CD14-positive monocyte (primary cell): ENCODE results near the gene MOXD1. TPM values are rescaled to one million over a fixed set of nuclear protein-coding genes. Genes with fewer than 3 reads are reported as not detected.

Experiments used
- DNase-seq, 3 donors: peaks; one replicate each; pipeline ENCODE4 v3.0.0-alpha.2; 2011 to 2022
- H2AFZ ChIP-seq: 2 replicates; pipeline ENCODE4 v1.6.0; 2012; ENCODE audit warnings: mild to moderate bottlenecking, low read depth, low read length, inconsistent platforms; ENCODE audit not compliant: insufficient read depth, poor library complexity, severe bottlenecking
- H3K27ac ChIP-seq, 2 donors: 1 replicate in 1 of 2; 2 replicates in 1 of 2; pipeline ENCODE4 v1.5.1; 2012 to 2013; ENCODE audit warnings: low read length in 2 of 2, control low read depth in 1 of 2, inconsistent platforms in 1 of 2, low read depth in 1 of 2, mild to moderate bottlenecking in 1 of 2
- H3K27me3 ChIP-seq, 2 donors: one replicate each; pipeline versions ENCODE4 v1.6.0 to v1.6.1; 2011 to 2013; ENCODE audit warnings: low read length in 2 of 2; ENCODE audit not compliant: control insufficient read depth in 2 of 2, insufficient read depth in 2 of 2
- H3K36me3 ChIP-seq, 2 donors: replicated peaks in 1 of 2; 1 replicate in 1 of 2; 2 replicates in 1 of 2; pipeline versions ENCODE4 v1.5.1 to v1.6.1; 2012 to 2013; ENCODE audit warnings: low read length in 2 of 2, control low read depth in 1 of 2, inconsistent platforms in 1 of 2, mild to moderate bottlenecking in 1 of 2; ENCODE audit not compliant: insufficient read depth in 2 of 2, control insufficient read depth in 1 of 2
- H3K4me1 ChIP-seq, 2 donors: 1 replicate in 1 of 2; 2 replicates in 1 of 2; pipeline versions ENCODE4 v1.5.1 to v1.6.1; 2012 to 2013; ENCODE audit warnings: low read length in 2 of 2, control low read depth in 1 of 2, inconsistent platforms in 1 of 2, mild to moderate bottlenecking in 1 of 2, moderate library complexity in 1 of 2; ENCODE audit not compliant: insufficient read depth in 2 of 2, control insufficient read depth in 1 of 2
- H3K4me2 ChIP-seq: replicated peaks from 2 replicates; pipeline ENCODE3; 2012; ENCODE audit warnings: low read length, moderate library complexity, mild to moderate bottlenecking; ENCODE audit not compliant: poor library complexity, severe bottlenecking; ENCODE audit errors: extremely low read depth
- H3K4me3 ChIP-seq, 3 experiments: fragments of 200-600 bp in 1 of 3; sonication (generic) in 1 of 3; replicated peaks in 1 of 3; 1 replicate in 2 of 3; 2 replicates in 1 of 3; pipeline ENCODE4 v1.5.1; 2011 to 2013; ENCODE audit warnings: low read length in 3 of 3, mild to moderate bottlenecking in 3 of 3, control low read depth in 2 of 3, low read depth in 2 of 3, inconsistent platforms in 1 of 3, moderate library complexity in 1 of 3
- H3K79me2 ChIP-seq: 2 replicates; pipeline ENCODE4 v1.6.0; 2012; ENCODE audit warnings: mild to moderate bottlenecking, control low read depth, inconsistent platforms, low read length, moderate library complexity; ENCODE audit not compliant: insufficient read depth
- H3K9ac ChIP-seq: 2 replicates; pipeline ENCODE4 v1.6.0; 2017; ENCODE audit warnings: low read length, mild to moderate bottlenecking; ENCODE audit not compliant: insufficient read depth, poor library complexity, severe bottlenecking
- H3K9me3 ChIP-seq, 2 donors: replicated peaks in 1 of 2; 1 replicate in 1 of 2; 2 replicates in 1 of 2; pipeline versions ENCODE4 v1.5.1 to v1.6.1; 2012 to 2013; ENCODE audit warnings: low read length in 2 of 2, control low read depth in 1 of 2; ENCODE audit not compliant: control insufficient read depth in 1 of 2, insufficient read depth in 1 of 2
- H4K20me1 ChIP-seq: 2 replicates; pipeline ENCODE4 v1.6.0; 2012; ENCODE audit warnings: mild to moderate bottlenecking, low read length, control low read depth, moderate library complexity; ENCODE audit not compliant: insufficient read depth
- H3K27ac Mint-ChIP-seq, 7 donors: one replicate each; pipeline ENCODE4 v1.8.0; 2020; ENCODE audit warnings: mild to moderate bottlenecking in 7 of 7, mixed read lengths in 7 of 7, moderate library complexity in 6 of 7, inconsistent platforms in 2 of 7
- H3K27me3 Mint-ChIP-seq, 3 donors: one replicate each; pipeline ENCODE4 v1.8.0; 2021 to 2022; ENCODE audit warnings: low read depth in 3 of 3, mild to moderate bottlenecking in 3 of 3, mixed read lengths in 3 of 3, moderate library complexity in 3 of 3, inconsistent platforms in 1 of 3
- H3K36me3 Mint-ChIP-seq, 2 donors: one replicate each; pipeline ENCODE4 v1.8.0; 2020; ENCODE audit warnings: mixed read lengths in 2 of 2, inconsistent platforms in 1 of 2, mild to moderate bottlenecking in 1 of 2
- H3K4me1 Mint-ChIP-seq: one replicate; pipeline ENCODE4 v1.8.0; 2020; ENCODE audit warnings: mild to moderate bottlenecking, mixed read lengths
- H3K4me3 Mint-ChIP-seq, 2 donors: one replicate each; pipeline ENCODE4 v1.8.0; 2020; ENCODE audit warnings: mild to moderate bottlenecking in 2 of 2, mixed read lengths in 2 of 2, moderate library complexity in 1 of 2
- H3K9me3 Mint-ChIP-seq, 7 donors: one replicate each; pipeline ENCODE4 v1.8.0; 2020 to 2022; ENCODE audit warnings: mixed read lengths in 7 of 7, mild to moderate bottlenecking in 6 of 7, moderate library complexity in 6 of 7, inconsistent platforms in 2 of 7
- WGBS: methylation state at CpG from one replicate; pipeline ENCODE4 v1.1.5; 2013; ENCODE audit warnings: missing lambda C conversion rate; ENCODE audit not compliant: insufficient coverage; 5-methylcytosine and 5-hydroxymethylcytosine counted together
- intact Hi-C, 2 donors: fragments of 100-400 bp; cut with micrococcal nuclease; formaldehyde crosslinking; loops; one replicate each; pipeline versions ENCODE4 v1.15.0 to v1.15.1; 2023
- polyA plus RNA-seq, 3 donors: library from polyadenylated mRNA; depleted of rRNA in 1 of 3; unstranded in 2 of 3; stranded (reverse) in 1 of 3; fragments of 300-500 nt in 2 of 3; fragments of >200 nt in 1 of 3; fragmentation: Illumina TruSeq in 2 of 3; gene quantifications; 1 replicate in 2 of 3; 2 replicates in 1 of 3; pipeline ENCODE4 v1.2.3, GENCODE V29; 2012 to 2021
- TF ChIP-seq, protein P1 (sequence below): fragments of 200-600 bp; IDR thresholded peaks from one replicate; pipeline ENCODE4 v1.8.0; 2022; ENCODE audit warnings: antibody characterized with exemption, mild to moderate bottlenecking

The MOXD1 gene
- polyA plus RNA-seq, 3 donors = not detected

DNA sequence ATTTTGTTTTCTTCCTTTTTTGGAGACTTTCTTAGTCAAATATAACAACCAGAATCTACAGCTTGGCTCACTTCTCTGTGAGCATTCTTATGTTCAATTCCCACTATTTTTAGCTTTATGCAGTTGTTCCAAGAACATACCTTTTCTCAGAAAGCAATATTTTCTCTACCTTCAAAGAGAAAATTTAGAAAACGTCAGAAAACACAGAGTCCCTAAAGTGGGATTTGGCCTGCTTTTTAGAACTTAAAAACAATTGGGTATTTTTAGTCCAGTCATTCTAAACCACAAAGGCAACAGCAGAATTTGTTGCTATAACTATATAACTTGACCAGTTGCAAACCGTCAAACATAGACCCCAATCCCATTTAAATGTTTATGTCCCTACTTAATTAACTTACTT is 133.1 kb downstream of the MOXD1 start:
- Histone ChIP-seq H3K27me3 (no peaks in the 10 kb centered on the region), H4K20me1 (no peaks in the 10 kb centered on the region), H3K27ac (no peak overlapping the region), H3K79me2 (no peaks in the 10 kb centered on the region), H2AFZ (no peak overlapping the region), H3K4me3 (no peak overlapping the region), H3K36me3 (no peaks in the 10 kb centered on the region), H3K4me2 (no peak overlapping the region), H3K4me1 (no peaks in the 10 kb centered on the region), H3K9ac (no peak overlapping the region), H3K9me3 (no peaks in the 10 kb centered on the region)
- DNase-seq = no peak
- no CpG with 5 or more reads among the region's 2 CpGs for WGBS
- peaks cover 0 to 1% (median under 1%) of the 10 kb centered on the region in 3 donors for H3K27me3 Mint-ChIP-seq
- intact Hi-C loops = no loop called here
- no peaks in the 10 kb centered on the region for H3K4me1 Mint-ChIP-seq
- H3K27ac Mint-ChIP-seq = no peak overlapping the region
- H3K36me3 Mint-ChIP-seq = no peaks in the 10 kb centered on the region
- H3K9me3 Mint-ChIP-seq = peaks cover 0 to 4% (median 0%) of the 10 kb centered on the region in 7 donors
- no peak overlapping the region for H3K4me3 Mint-ChIP-seq
- TF ChIP-seq, protein P1, sequence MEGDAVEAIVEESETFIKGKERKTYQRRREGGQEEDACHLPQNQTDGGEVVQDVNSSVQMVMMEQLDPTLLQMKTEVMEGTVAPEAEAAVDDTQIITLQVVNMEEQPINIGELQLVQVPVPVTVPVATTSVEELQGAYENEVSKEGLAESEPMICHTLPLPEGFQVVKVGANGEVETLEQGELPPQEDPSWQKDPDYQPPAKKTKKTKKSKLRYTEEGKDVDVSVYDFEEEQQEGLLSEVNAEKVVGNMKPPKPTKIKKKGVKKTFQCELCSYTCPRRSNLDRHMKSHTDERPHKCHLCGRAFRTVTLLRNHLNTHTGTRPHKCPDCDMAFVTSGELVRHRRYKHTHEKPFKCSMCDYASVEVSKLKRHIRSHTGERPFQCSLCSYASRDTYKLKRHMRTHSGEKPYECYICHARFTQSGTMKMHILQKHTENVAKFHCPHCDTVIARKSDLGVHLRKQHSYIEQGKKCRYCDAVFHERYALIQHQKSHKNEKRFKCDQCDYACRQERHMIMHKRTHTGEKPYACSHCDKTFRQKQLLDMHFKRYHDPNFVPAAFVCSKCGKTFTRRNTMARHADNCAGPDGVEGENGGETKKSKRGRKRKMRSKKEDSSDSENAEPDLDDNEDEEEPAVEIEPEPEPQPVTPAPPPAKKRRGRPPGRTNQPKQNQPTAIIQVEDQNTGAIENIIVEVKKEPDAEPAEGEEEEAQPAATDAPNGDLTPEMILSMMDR = no peak

DNA sequence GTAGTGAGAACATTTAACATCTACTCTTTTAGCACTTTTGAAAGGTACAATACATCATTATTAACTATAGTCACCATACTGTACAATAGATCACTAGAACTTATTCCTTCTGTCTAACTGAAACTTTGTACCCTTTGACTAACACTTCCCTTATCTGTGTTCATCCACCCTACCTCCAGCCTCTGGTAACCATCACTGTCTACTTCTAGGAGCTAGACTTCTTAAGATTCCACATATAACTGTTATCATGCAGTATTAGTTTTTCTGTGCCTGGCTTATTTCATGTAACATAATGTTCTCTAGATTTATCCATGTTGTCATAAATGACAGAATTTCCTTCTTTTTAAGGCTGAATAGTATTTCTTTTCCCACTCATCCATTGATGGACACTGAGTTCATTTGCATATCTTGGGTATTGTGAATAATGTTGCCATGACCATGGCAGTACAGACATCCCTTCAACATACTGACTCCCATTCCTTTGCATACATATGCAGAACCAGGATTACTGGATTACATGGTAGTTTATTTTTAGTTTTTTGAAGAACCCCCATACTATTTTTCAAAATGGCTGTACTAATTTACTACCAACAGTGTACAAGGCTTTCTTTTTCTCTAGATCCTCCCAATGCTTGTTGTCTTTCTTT is 135.7 kb downstream of the MOXD1 start:
- no peaks in the 10 kb centered on the region for H3K36me3 Mint-ChIP-seq
- intact Hi-C loops = no loop called here

More for the DNA sequence above, 135.7 kb downstream of the MOXD1 start:
- no peaks in the 10 kb centered on the region for H3K4me1 ChIP-seq
- H3K4me3 Mint-ChIP-seq = no peak overlapping the region
- no peak overlapping the region for H3K27ac ChIP-seq
- H3K9ac ChIP-seq = no peak overlapping the region
- TF ChIP-seq, protein P1 = no peak
- peaks cover 0 to 4% (median 0%) of the 10 kb centered on the region in 3 donors for H3K27me3 Mint-ChIP-seq
- H3K27ac Mint-ChIP-seq = no peak overlapping the region
- no peaks in the 10 kb centered on the region for H4K20me1 ChIP-seq
- peaks cover 0 to 4% (median 0%) of the 10 kb centered on the region in 7 donors for H3K9me3 Mint-ChIP-seq
- no peaks in the 10 kb centered on the region for H3K36me3 ChIP-seq
- no peak for DNase-seq
- no peak overlapping the region for H3K4me3 ChIP-seq
- H3K79me2 ChIP-seq = no peaks in the 10 kb centered on the region
- H3K9me3 ChIP-seq = no peaks in the 10 kb centered on the region
- H3K27me3 ChIP-seq = no peaks in the 10 kb centered on the region
- no peak overlapping the region for H3K4me2 ChIP-seq
- no peak overlapping the region for H2AFZ ChIP-seq
- no peaks in the 10 kb centered on the region for H3K4me1 Mint-ChIP-seq
